Measurements from ENCODE around the gene OR9Q2. TPM values are rescaled to one million over a fixed set of nuclear protein-coding genes. Genes with fewer than 3 reads are reported as not detected.

The OR9Q2 gene
- total RNA-seq, 2 donors from 2014 or later: not detected

GRCh38 chr11:58165504-58166106 is 23.3 kb upstream of the OR9Q2 start:
- no peaks in the 10 kb centered on the region for H3K4me1 ChIP-seq
- H3K9ac ChIP-seq (ENCODE audit: low read depth in 2 of 2, low read length in 2 of 2): peak overlapping the region in 1 of 2 donors; percentile 19
- H3K27ac ChIP-seq: no peak overlapping the region
- DNase-seq: peak; percentile 48
- no peak overlapping the region for H3K4me3 ChIP-seq
- no peaks in the 10 kb centered on the region for H3K27me3 ChIP-seq
- intact Hi-C loops (cut with DNase I): no loop called here
- no peak for TF ChIP-seq CTCF (IDR thresholded peaks at IDR 0.05)
- H3K36me3 ChIP-seq: no peaks in the 10 kb centered on the region
- no peaks in the 10 kb centered on the region for H3K9me3 ChIP-seq

GRCh38 chr11:58177409-58178054 is 11.3 kb upstream of the OR9Q2 start:
- Histone ChIP-seq H3K36me3 (no peaks in the 10 kb centered on the region), H3K27me3 (no peaks in the 10 kb centered on the region), H3K4me1 (no peaks in the 10 kb centered on the region), H3K9ac (ENCODE audit: low read depth in 2 of 2, low read length in 2 of 2) (no peak overlapping the region), H3K4me3 (no peak overlapping the region), H3K9me3 (no peaks in the 10 kb centered on the region), H3K27ac (no peak overlapping the region)
- no peak for TF ChIP-seq CTCF (IDR thresholded peaks at IDR 0.05)
- intact Hi-C loops (cut with DNase I): no loop called here
- no peak for DNase-seq

- no peak for TF ChIP-seq CTCF (IDR thresholded peaks at IDR 0.05)
- no peaks in the 10 kb centered on the region for H3K4me1 ChIP-seq
- no peaks in the 10 kb centered on the region for H3K9me3 ChIP-seq
- no peak overlapping the region for H3K9ac ChIP-seq (ENCODE audit: low read depth in 2 of 2, low read length in 2 of 2)
- intact Hi-C loops (cut with DNase I): no loop called here
- no peak overlapping the region for H3K4me3 ChIP-seq
- H3K27ac ChIP-seq: no peak overlapping the region
- no peaks in the 10 kb centered on the region for H3K36me3 ChIP-seq
- peak; percentile 34 for DNase-seq
- H3K27me3 ChIP-seq: no peaks in the 10 kb centered on the region
These were observed 10.4 kb upstream of the OR9Q2 start for GRCh38 chr11:58178444-58178843.

DNA sequence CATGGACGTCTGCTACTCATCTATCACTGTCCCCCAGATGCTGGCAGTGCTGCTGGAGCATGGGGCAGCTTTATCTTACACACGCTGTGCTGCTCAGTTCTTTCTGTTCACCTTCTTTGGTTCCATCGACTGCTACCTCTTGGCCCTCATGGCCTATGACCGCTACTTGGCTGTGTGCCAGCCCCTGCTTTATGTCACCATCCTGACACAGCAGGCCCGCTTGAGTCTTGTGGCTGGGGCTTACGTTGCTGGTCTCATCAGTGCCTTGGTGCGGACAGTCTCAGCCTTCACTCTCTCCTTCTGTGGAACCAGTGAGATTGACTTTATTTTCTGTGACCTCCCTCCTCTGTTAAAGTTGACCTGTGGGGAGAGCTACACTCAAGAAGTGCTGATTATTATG is 9.2 kb upstream of the OR9Q2 start:
- DNase-seq: no peak
- Histone ChIP-seq H3K9ac (ENCODE audit: low read depth in 2 of 2, low read length in 2 of 2) (no peak overlapping the region), H3K27me3 (no peaks in the 10 kb centered on the region), H3K27ac (no peak overlapping the region), H3K9me3 (no peaks in the 10 kb centered on the region), H3K4me3 (no peak overlapping the region), H3K36me3 (no peaks in the 10 kb centered on the region), H3K4me1 (no peaks in the 10 kb centered on the region)
- intact Hi-C loops (cut with DNase I): no loop called here
- TF ChIP-seq CTCF (IDR thresholded peaks at IDR 0.05): no peak

GRCh38 chr11:58186938-58187337 is 1.9 kb upstream of the OR9Q2 start:
- no peaks in the 10 kb centered on the region for H3K36me3 ChIP-seq
- H3K4me3 ChIP-seq: no peak overlapping the region
- no peaks in the 10 kb centered on the region for H3K9me3 ChIP-seq
- intact Hi-C loops (cut with DNase I): no loop called here
- H3K9ac ChIP-seq (ENCODE audit: low read depth in 2 of 2, low read length in 2 of 2): no peak overlapping the region
- H3K27me3 ChIP-seq: no peaks in the 10 kb centered on the region
- no peak for DNase-seq
- H3K4me1 ChIP-seq: no peaks in the 10 kb centered on the region
- H3K27ac ChIP-seq: no peak overlapping the region
- no peak for TF ChIP-seq CTCF (IDR thresholded peaks at IDR 0.05)
